Loucy (cell line): ENCODE data around the gene TREML1.
"Not testable (repeated sequence)": the region's sequence is repeated elsewhere in the genome, so short reads cannot be mapped to it uniquely, and the experiment has no call there.

Source experiments
- H2AFZ ChIP-seq: fragments of 200-600 bp; sonication (generic); 2 replicates; pipeline ENCODE4 v1.6.0; 2016; ENCODE audit warnings: antibody characterized with exemption, mild to moderate bottlenecking, low read length, moderate library complexity
- H3F3A ChIP-seq: fragments of 200-600 bp; 2 replicates; pipeline ENCODE4 v1.6.0; 2016; ENCODE audit warnings: antibody characterized with exemption, low read depth, mild to moderate bottlenecking
- H3K27me3 ChIP-seq: fragments of 200-600 bp; sonication (generic); 2 replicates; pipeline ENCODE4 v1.6.1; 2014; ENCODE audit warnings: low read length, mild to moderate bottlenecking; ENCODE audit not compliant: insufficient read depth, poor library complexity, severe bottlenecking
- H3K36me3 ChIP-seq: fragments of 200-600 bp; sonication (generic); 2 replicates; pipeline ENCODE4 v1.6.1; 2016; ENCODE audit warnings: low read length; ENCODE audit not compliant: insufficient read depth
- H3K4me1 ChIP-seq: fragments of 200-600 bp; sonication (generic); 2 replicates; pipeline ENCODE4 v1.5.1; 2014; ENCODE audit warnings: low read length, mild to moderate bottlenecking; ENCODE audit not compliant: insufficient read depth, poor library complexity, severe bottlenecking
- H3K4me2 ChIP-seq: fragments of 200-600 bp; sonication (generic); 2 replicates; pipeline ENCODE4 v1.6.0; 2014; ENCODE audit warnings: antibody characterized with exemption, low read length, low read depth, mild to moderate bottlenecking; ENCODE audit not compliant: poor library complexity, severe bottlenecking
- H3K4me3 ChIP-seq: fragments of 200-600 bp; sonication (generic); 2 replicates; pipeline ENCODE4 v1.5.1; 2014; ENCODE audit warnings: low read length, mild to moderate bottlenecking, mixed read lengths; ENCODE audit not compliant: poor library complexity, severe bottlenecking
- H3K79me2 ChIP-seq: fragments of 200-600 bp; sonication (generic); 2 replicates; pipeline ENCODE4 v1.6.1; 2014; ENCODE audit warnings: low read length; ENCODE audit not compliant: insufficient read depth
- H3K9ac ChIP-seq: fragments of 200-600 bp; sonication (generic); 2 replicates; pipeline ENCODE4 v1.6.0; 2014; ENCODE audit warnings: mild to moderate bottlenecking, low read depth, low read length, moderate library complexity; ENCODE audit not compliant: poor library complexity, severe bottlenecking
- H3K9me2 ChIP-seq: fragments of 200-600 bp; sonication (generic); replicated peaks from 2 replicates; pipeline ENCODE4 v1.6.1; 2016; ENCODE audit warnings: low read depth, low read length, mixed read lengths
- H3K9me3 ChIP-seq: fragments of 200-600 bp; sonication (generic); 2 replicates; pipeline ENCODE4 v1.6.1; 2014; ENCODE audit warnings: mild to moderate bottlenecking, antibody characterized with exemption, low read length, low read depth; ENCODE audit not compliant: insufficient read depth
- H4K20me1 ChIP-seq: fragments of 200-600 bp; sonication (generic); 2 replicates; pipeline ENCODE4 v1.6.0; 2014; ENCODE audit warnings: antibody characterized with exemption, low read length, mild to moderate bottlenecking; ENCODE audit not compliant: insufficient read depth, poor library complexity, severe bottlenecking
- EZH2phosphoT487 ChIP-seq: fragments of 200-600 bp; IDR thresholded peaks from 2 replicates; pipeline ENCODE4 v1.6.1; 2018; ENCODE audit warnings: antibody characterized with exemption, mild to moderate bottlenecking, moderate library complexity, borderline replicate concordance
- TF ChIP-seq, protein P1 (sequence below): fragments of 200-600 bp; sonication (generic); conservative IDR thresholded peaks from 2 replicates; pipeline ENCODE4 v1.5.1; 2014; ENCODE audit warnings: mild to moderate bottlenecking, antibody characterized with exemption, low read length

The TREML1 gene

GRCh38 chr6:41122373-41122772 lies 31.8 kb downstream of the TREML1 start:
- TF ChIP-seq, protein P1, sequence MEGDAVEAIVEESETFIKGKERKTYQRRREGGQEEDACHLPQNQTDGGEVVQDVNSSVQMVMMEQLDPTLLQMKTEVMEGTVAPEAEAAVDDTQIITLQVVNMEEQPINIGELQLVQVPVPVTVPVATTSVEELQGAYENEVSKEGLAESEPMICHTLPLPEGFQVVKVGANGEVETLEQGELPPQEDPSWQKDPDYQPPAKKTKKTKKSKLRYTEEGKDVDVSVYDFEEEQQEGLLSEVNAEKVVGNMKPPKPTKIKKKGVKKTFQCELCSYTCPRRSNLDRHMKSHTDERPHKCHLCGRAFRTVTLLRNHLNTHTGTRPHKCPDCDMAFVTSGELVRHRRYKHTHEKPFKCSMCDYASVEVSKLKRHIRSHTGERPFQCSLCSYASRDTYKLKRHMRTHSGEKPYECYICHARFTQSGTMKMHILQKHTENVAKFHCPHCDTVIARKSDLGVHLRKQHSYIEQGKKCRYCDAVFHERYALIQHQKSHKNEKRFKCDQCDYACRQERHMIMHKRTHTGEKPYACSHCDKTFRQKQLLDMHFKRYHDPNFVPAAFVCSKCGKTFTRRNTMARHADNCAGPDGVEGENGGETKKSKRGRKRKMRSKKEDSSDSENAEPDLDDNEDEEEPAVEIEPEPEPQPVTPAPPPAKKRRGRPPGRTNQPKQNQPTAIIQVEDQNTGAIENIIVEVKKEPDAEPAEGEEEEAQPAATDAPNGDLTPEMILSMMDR, result no peak
- no peak for TF ChIP-seq EZH2phosphoT487
- H3K27me3 ChIP-seq, result no peaks in the 10 kb centered on the region
- no peaks in the 10 kb centered on the region for H3K9me3 ChIP-seq
- H4K20me1 ChIP-seq, result no peaks in the 10 kb centered on the region
- no peaks in the 10 kb centered on the region for H3K9me2 ChIP-seq
- no peak overlapping the region for H3K9ac ChIP-seq
- H3K4me3 ChIP-seq, result no peak overlapping the region
- H3K4me1 ChIP-seq, result no peaks in the 10 kb centered on the region
- no peak overlapping the region for H3K4me2 ChIP-seq
- H3F3A ChIP-seq, result no peaks in the 10 kb centered on the region
- H3K79me2 ChIP-seq, result no peaks in the 10 kb centered on the region
- no peak overlapping the region for H2AFZ ChIP-seq
- H3K36me3 ChIP-seq, result no peaks in the 10 kb centered on the region

- TF ChIP-seq, protein P1, result no peak
- TF ChIP-seq EZH2phosphoT487, result no peak
- no peaks in the 10 kb centered on the region for H3F3A ChIP-seq
- H3K79me2 ChIP-seq, result no peaks in the 10 kb centered on the region
- no peak overlapping the region for H3K4me2 ChIP-seq
- no peaks in the 10 kb centered on the region for H3K4me1 ChIP-seq
- H4K20me1 ChIP-seq, result no peaks in the 10 kb centered on the region
- no peak overlapping the region for H3K9ac ChIP-seq
- H2AFZ ChIP-seq, result no peak overlapping the region
- H3K36me3 ChIP-seq, result no peaks in the 10 kb centered on the region
- H3K4me3 ChIP-seq, result no peak overlapping the region
- H3K9me3 ChIP-seq, result no peaks in the 10 kb centered on the region
- H3K27me3 ChIP-seq, result no peaks in the 10 kb centered on the region
- H3K9me2 ChIP-seq, result no peaks in the 10 kb centered on the region
These were observed 34.1 kb downstream of the TREML1 start for GRCh38 chr6:41120058-41120457.

DNA sequence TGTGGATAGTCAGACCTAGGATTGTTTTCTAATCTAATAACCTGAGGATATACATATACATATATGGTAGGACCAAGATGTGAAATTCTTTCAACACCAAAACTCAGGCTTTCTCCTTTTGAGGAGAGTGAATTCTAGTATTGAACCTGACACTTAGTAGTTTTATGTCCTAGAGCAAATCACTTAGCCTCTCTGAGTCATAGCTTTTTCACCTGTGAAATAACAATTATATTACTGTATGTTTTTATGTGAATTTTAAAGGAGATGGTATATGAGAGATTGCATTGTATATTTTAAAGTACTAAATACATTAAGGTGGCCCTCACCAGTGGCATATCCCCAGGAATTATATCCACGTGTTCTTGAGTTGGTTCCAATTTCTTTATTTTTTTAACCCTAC lies 34.6 kb downstream of the TREML1 start:
- no peaks in the 10 kb centered on the region for H3K79me2 ChIP-seq
- H3F3A ChIP-seq, result no peaks in the 10 kb centered on the region
- no peaks in the 10 kb centered on the region for H4K20me1 ChIP-seq
- H3K36me3 ChIP-seq, result no peaks in the 10 kb centered on the region
- H3K27me3 ChIP-seq, result no peaks in the 10 kb centered on the region
- no peak overlapping the region for H2AFZ ChIP-seq
- no peaks in the 10 kb centered on the region for H3K9me3 ChIP-seq
- H3K9me2 ChIP-seq, result no peaks in the 10 kb centered on the region
- TF ChIP-seq EZH2phosphoT487, result no peak
- TF ChIP-seq, protein P1, result no peak
- no peak overlapping the region for H3K9ac ChIP-seq
- no peaks in the 10 kb centered on the region for H3K4me1 ChIP-seq
- H3K4me2 ChIP-seq, result no peak overlapping the region
- no peak overlapping the region for H3K4me3 ChIP-seq

DNA sequence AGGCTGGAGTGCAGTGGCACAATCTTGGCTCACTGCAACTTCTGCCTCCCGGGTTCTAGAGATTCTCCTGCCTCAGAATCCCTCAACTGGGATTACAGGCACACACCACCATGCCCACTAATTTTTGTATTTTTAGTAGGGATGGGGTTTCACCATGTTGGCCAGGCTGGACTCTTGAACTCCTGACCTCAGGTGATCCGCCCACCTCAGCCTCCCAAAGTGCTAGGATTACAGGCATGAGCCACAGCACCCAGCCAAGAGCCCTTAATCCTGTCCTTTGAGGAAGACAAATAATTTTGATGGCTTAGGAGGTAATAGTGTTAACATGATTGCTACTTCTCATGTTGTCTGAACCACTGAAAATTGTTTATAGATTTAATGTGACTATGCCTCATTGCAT lies 39.1 kb downstream of the TREML1 start:
- H2AFZ ChIP-seq, H3K79me2 ChIP-seq, H3K9ac ChIP-seq, H3K9me2 ChIP-seq, H3K4me3 ChIP-seq, H3K9me3 ChIP-seq, H3K4me1 ChIP-seq, H3F3A ChIP-seq, H3K27me3 ChIP-seq, H3K36me3 ChIP-seq, H4K20me1 ChIP-seq, H3K4me2 ChIP-seq: not testable (repeated sequence)
